Activated CD8-positive, alpha-beta memory T cell treated with anti-CD3 and anti-CD28 coated beads for 48 hours (primary cell): ENCODE data around the gene TAX1BP3.

Experiments
- DNase-seq, 3 experiments: peaks; one replicate each; pipeline ENCODE4 v3.0.0-alpha.2; 2020; ENCODE audit warnings: low read depth in 2 of 3, low spot score in 2 of 3

Gene TAX1BP3

DNA sequence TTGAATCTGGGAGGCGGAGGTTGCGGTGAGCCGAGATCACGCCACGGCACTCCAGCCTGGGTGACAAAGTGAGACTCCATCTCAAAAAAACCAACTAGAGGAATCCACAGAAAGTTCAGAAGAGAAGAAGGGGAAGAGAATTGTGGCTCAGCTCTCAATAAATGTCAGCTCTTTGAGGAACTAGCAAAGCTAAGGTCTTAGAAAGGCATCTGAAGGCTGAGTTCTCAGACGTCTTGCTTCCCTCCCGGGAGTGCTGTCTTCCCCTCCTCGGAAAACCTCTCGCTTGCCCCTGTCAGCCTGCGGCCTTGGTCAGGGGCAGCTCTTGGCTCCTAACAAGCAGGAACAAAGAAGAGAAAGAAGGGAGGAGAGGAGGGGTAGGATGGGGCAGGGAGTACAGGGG, 37.6 kb downstream of the TAX1BP3 start:
- no peak for DNase-seq

DNA sequence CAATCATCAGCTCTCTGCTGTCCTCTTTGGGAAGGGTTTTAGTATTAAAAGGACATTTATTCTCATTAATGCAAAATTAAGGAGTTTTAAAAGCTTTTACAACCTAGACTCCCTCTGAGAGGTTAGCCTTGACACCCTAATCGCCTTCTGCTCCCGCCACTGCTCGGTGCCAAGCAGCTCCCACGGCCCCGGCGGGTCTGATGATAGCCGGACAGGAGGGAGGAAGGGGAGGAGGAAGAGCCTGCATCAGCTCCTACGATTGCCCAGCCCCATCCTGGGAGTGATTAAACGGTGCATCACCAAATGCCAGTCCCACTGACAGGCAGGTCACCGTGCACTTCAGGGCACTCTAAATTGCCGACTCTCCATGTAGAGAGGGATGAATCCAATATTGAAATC, 40.6 kb downstream of the TAX1BP3 start:
- DNase-seq = no peak

DNA sequence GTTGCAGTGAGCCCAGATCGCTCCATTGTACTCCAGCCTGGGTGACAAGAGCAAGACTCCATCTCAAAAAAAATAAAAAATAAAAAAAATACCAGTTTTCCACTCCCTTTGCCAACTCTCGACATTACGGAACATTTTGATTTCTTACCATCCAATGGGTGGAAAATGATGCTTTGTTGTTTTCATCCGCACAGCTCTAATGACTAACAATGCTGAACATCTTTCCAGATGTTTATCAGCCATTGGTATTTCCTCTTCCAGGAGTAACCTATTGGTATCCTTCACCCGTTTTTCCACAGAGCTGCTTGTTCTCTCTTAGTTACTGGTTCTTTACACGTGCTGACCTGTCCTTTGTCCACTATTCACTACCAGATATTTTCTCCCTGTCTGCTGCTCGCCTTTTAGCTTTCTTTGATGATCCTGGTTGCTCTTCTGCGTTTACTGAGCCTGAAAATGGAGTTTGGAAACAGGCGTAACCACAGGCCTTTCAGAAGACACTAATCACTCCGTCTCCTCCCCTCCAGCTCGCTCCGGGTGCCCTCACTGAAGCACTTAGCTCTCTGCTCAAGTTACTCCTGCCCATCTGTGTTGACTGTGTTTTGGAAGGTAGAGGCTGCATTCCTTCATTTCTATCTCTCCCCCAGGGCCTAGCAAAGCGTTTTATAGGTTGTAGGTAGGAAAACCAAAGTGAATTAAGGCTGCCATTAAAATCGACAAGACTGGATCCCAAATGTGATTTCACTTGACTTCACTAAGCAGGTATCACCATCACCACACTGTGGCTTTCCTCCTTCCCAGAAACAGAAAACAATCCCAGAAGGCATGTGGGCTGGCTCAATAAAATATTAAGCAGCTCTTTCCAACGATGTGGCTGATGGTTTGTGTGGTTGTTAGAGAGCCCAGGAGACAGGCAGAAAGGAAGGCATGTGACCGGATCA, 41.3 kb downstream of the TAX1BP3 start:
- DNase-seq = no peak

DNA sequence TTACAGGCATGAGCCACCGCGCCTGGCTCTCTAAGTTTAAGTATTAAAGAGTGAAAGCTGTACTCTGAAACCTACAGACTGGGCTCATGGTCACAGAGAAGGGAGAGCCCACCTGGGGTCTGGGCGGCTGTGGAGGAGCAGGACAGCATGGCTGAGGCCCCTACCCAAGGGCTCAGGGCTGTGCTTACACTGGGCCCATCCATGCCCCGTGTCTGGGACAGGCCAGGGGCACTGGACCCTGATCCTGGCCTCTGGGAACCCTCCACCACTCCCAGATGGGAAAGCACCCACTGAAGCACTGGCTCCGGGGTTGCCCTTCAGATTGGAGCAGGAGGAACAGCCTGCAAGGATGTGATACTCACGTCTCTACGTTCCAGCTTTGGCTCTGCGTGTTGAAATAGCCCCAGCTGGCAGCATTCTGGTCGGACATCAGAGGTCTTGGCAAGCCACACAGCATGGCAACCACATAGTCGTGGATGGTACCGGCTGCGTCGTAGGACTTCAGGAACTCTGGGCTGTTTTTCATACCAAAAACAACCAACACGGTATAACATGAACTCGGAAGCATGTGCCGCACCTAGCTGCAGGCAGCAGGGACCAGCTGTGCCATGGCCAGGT, 45.3 kb downstream of the TAX1BP3 start:
- DNase-seq = no peak

DNA sequence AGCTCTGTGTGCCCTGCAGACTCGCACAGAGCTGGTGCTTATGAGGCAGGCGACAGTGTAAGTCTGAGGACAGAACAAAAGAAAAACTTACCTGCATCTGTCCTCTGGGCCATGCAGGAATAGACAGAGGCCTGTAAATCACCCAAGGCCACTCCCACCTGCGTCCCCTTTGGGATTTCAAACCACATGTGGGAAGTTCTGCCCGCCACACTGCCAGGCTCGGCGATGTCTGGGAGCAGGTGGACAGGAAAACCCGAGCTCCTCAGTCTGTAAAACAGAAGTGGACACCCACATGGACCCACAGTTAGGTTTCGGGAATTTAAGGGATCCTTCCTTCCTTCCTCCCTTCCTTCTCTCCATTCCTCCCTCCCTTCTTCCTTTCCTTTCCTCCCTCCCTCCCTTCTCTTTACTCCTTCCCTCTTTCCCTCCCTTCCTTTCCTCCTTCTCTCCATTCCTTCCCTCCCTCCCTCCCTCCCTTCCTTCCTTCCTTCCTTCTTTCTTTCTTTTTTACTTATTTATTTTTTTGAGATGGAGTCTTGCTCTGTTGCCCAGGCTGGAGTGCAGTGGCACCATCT, 47.1 kb downstream of the TAX1BP3 start:
- DNase-seq = no peak

DNA sequence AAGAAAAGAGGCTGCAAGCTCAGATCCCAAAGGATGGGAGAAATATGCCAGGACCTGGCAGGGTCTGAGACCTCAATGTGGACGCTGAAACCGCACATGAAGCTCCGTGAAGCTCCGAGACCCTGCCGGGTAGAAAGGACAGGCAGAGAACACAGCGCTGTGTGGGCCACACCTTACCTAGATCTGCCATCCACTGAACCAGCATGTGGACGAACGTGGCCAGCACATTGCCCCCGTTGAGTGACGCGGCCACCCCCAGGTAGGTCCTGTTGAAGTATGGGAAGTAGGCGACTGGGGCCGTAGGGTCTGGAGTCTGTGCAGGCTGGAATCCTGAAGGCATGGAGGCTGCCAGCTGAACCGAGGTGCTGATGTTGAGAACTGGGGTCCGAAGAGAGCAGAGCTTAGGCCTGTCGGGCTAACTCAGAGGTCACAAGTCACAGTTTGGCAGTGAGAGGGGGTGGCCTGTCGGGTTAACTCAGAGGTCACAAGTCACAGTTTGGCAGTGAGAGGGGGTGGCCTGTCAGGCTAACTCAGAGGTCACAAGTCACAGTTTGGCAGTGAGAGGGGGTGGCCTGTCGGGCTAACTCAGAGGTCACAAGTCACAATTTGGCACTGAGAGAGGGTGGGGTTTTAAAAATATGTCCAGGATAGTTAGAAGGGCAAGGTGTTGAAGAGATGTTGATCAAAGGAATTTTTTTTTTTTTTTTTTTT, 53.1 kb downstream of the TAX1BP3 start:
- no peak for DNase-seq

DNA sequence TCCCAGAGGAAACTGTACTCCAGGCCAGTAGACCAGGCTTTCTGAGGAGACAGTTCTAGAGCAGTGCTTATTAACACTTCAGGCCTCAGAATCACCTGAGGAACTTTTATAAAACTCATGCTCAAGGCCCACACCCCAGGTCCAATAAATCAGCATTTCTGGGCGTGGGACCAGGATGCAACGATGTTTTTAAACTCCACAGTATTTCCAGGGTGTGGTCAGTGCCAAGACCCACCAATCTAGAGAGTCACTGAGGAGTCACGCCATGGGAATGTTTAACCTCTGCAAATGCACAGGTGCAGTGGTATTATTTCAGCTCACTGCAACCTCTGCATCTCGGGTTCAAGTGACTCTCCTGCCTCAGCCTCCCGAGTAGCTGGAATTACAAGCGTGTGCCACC, 55.3 kb downstream of the TAX1BP3 start:
- DNase-seq = no peak
